NCI-H774 (cell line): Measurements from ENCODE around the gene NKAIN4.
"Not testable (repeated sequence)": the region's sequence is repeated elsewhere in the genome, so short reads cannot be mapped to it uniquely, and the experiment has no call there.

ENCODE experiments used
- DNase-seq: peaks from one replicate; lab custom pipeline; 2025; lab: John Stamatoyannopoulos, UW

Gene NKAIN4

DNA sequence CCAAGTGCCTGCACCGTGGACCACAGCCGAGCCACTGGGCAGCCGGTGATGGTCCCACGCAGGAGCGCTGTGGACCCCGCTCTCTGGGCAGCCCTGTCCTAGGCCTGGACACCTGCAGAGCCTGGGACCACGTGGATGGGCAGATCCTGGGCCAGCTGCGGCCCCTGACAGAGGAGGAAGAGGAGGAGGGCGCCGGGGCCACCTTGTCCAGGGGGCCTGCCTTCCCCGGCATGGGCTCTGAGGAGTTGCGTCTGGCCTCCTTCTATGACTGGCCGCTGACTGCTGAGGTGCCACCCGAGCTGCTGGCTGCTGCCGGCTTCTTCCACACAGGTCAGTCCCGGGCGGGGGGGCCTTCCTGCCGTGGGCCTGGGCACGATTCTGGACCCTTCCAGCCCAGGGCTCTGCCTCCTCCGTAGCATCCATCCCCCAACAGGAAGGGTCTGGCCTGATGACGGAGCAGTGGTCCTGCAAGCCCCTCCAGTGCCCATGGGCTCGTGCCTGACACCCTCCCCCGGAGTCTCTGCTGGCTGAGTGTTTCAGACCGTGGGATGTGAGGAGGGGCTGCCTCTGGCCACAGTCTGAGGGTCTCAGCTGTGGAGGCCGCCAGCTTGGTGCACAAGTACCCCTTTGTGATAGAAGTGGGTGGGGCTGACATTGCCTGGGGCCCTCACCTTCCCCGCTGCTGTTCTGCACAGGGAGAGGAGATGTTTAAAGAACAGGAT is 18.0 kb downstream of the NKAIN4 start:
- no peak for DNase-seq

- DNase-seq, result no peak
These were observed 18.8 kb downstream of the NKAIN4 start, which contains the start of gene BIRC7 for GRCh38 chr20:63235399-63235983. BIRC7 (plus strand) TSS chr20:63235905; CDS start chr20:63236097, 192 bp downstream.

- no peak for DNase-seq
These were observed 19.4 kb downstream of the NKAIN4 start for GRCh38 chr20:63234693-63235398.

GRCh38 chr20:63233924-63234323 is 20.3 kb downstream of the NKAIN4 start:
- no peak for DNase-seq

- DNase-seq, result no peak
These were observed 21.3 kb downstream of the NKAIN4 start for GRCh38 chr20:63233061-63233344.

GRCh38 chr20:63232235-63233060 is 21.8 kb downstream of the NKAIN4 start:
- DNase-seq, result no peak

DNA sequence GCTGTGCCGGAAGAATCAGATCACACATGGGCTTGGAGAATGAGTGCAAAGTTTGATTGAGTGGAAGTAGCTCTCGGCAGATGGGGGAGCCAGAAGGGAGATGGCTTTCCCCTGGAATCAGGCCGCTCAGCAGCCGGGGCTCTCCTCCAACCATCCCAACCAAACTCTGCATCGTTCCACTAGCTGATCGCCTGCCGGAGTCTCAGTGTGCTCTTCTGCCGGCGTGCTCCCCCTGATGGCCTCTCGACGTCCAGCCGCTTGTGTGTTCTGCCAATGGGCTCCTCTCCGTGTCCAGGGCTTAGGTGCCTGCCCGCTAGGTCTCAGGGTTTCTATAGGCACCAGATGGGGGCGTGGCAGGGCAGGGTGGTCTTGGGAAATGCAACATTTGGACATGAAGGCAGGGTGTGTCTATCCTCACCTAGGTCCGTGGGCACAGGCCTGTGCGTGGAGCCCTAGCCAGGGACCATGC is 23.4 kb downstream of the NKAIN4 start:
- DNase-seq, result no peak

DNA sequence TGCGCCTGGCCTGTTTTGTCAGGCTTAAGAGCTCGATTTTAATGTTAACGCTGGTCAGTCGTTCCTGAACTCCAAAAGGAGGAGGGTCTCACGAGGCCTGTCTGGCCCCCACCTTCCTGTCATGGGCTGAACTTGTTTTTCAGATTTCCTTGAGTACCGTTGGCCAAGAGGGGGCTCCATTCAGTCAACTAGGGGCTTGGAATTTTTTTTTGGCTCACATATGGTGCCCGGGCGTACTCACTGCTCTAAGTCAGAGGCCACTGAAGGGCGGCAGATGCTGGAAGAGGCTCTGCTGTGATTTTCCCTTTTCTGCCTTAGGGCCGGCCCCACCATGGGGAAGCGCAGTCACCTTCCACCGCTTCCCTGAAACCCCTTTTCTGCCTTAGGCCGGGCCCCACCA is 25.5 kb downstream of the NKAIN4 start:
- no peak for DNase-seq

- no peak for DNase-seq
These were observed 27.0 kb downstream of the NKAIN4 start for GRCh38 chr20:63227260-63227659.

- no peak for DNase-seq
These were observed 28.0 kb downstream of the NKAIN4 start for GRCh38 chr20:63226042-63226943.

DNA sequence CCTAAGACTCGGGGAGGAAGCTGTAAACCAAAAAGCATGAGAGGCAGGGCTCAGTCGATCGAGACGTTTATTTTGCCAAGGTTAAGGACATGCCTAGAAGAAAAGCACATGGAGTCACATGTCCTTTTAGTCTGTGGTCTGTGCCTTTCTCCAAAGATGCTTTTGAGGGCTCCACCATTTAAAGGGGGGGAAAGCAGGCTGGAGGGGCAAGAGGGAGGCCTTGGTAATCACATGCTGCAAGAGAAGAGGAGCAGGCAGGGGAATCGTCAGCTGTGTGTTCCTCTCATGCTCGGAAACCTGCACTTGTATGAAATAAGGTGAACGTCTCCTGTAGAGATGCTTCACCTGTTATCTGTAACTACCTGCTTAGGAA is 29.2 kb downstream of the NKAIN4 start:
- DNase-seq, result no peak

GRCh38 chr20:63224412-63225081 is 29.7 kb downstream of the NKAIN4 start:
- peak; percentile 12 for DNase-seq

DNA sequence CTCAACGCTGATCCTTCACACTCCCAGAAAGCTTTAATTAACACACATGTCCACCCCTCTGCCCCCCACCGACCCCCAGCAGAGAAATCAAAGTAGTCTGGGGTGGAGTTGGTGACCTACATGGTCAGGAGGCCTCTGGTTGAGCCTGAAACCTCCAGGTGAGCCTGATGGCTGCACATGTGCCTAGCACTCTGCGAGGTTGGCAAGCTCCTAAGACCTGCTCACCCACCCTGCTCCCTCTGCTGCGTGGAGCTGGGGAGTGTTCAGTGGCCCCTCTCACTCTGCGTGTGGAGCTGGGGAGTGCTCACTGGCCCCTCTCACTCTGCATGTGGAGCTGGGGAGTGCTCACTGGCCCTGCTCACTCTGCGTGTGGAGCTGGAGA is 30.4 kb downstream of the NKAIN4 start:
- DNase-seq, result no peak

- no peak for DNase-seq
These were observed 31.0 kb downstream of the NKAIN4 start for GRCh38 chr20:63223121-63223825.

DNA sequence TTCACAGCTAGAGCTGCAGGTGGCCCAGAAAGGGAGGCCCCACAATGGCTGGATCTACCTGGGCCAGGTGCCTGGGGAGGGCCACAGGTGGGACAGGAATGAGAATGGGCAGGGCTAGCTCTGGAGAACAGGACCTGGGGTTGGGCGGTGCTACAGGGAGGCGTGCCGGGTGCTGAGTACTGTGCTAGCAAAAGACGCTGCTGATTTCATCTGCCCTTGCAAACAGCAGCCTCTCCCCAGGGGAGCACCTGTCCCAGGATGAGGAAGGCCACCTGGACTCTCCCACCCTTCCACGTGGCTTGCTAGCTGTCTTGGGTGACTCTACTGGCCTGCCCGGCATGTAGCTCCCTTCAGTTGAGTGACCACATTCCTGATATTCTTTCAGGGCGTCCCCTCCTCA is 31.7 kb downstream of the NKAIN4 start:
- no peak for DNase-seq

GRCh38 chr20:63221400-63222053 is 32.7 kb downstream of the NKAIN4 start:
- DNase-seq, result not testable (repeated sequence)

DNA sequence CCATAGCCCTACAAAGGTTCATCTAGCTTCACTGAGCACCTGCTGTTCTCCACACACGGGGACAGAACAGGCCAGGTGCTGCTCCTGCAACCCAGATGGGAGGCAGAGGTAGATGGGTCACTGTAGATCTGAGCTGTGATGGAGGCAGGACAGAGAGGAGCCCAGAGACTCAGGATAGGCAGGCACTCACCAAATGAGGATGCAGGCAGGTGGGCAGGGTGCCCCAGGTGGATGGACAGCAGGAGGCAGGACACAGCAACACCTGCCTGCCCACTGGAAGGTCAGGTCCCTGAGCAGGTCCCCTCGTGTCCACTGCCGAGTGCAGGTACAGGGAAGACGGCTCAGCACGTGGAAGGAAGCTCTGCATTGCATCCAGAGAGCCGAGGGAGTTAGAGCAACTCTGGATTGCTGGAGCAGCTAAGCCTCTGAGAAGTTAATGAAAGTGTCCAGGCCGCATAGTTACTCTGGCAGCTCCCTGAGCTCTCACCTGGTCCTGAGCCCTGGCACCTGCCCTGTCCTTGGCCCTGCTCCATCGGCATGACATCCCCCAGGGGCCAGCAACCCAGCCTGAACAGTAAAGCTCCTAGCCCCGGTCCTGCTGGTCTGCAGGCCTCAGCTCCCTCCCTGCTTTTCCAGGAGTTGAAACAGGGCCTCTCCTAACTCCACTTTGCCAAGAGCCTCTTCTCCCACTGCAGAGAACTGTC is 33.4 kb downstream of the NKAIN4 start:
- DNase-seq, result no peak

GRCh38 chr20:63219866-63220521 is 34.3 kb downstream of the NKAIN4 start:
- DNase-seq, result no peak

DNA sequence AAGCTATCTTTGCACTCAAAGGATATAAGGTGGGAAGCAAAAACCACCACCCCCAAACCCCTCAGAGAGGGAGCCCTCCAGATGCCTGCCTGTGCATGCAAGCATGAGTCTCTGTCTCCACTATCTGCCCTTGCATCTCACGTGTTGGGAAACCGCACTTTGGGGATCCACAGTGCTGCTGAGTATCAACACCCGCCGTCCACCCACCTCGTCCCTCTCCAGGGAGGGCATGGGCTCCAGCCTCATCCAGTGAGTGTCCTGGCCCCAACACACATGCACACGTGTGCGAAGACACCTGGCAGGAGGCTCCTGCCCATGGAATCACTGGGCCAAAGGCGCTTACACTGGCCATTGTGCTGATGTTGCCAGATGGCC is 34.8 kb downstream of the NKAIN4 start:
- DNase-seq, result no peak
